BJ (cell line): Measurements from ENCODE around the gene PADI1. TPM values are rescaled to one million over a fixed set of nuclear protein-coding genes. Genes with fewer than 3 reads are reported as not detected.

Experiments
- CTCF ChIA-PET: fragments of 350-600 bp; formaldehyde crosslinking; extraction: SDS; loops from one replicate; lab custom pipeline; 2021; ENCODE audit warnings: antibody characterized with exemption, inconsistent platforms; lab: Yijun Ruan, JAX
- POLR2A ChIA-PET: fragments of 300-600 bp; sonication (Branson Sonifier 250); formaldehyde crosslinking; extraction: SDS; loops from one replicate; lab custom pipeline; 2021; ENCODE audit warnings: antibody characterized with exemption; lab: Charles Lee
- DNase-seq: peaks from one replicate; pipeline ENCODE4 v3.0.0-alpha.2; 2011; ENCODE audit warnings: low read depth
- H3K27me3 ChIP-seq: 2 replicates; pipeline ENCODE4 v1.6.0; 2011; ENCODE audit warnings: low read length; ENCODE audit not compliant: control insufficient read depth, insufficient read depth
- H3K36me3 ChIP-seq: 2 replicates; pipeline ENCODE4 v1.5.1; 2011; ENCODE audit warnings: low read length; ENCODE audit not compliant: control insufficient read depth, insufficient read depth
- H3K4me3 ChIP-seq: 2 replicates; pipeline ENCODE4 v1.5.1; 2011; ENCODE audit warnings: low read depth, mild to moderate bottlenecking, control low read depth, low read length
- CTCF ChIP-seq: IDR thresholded peaks from 2 replicates; pipeline ENCODE4 v1.5.1; 2011; ENCODE audit warnings: low read depth, mild to moderate bottlenecking, control low read depth, inconsistent platforms, low read length, moderate library complexity; ENCODE audit not compliant: insufficient read depth
- polyA plus RNA-seq: library from polyadenylated mRNA; depleted of rRNA; stranded (reverse); fragments of >200 nt; gene quantifications from 2 replicates; pipeline ENCODE4 v1.2.3, GENCODE V29; 2011

Gene PADI1
- polyA plus RNA-seq, 1 experiment, result 0.82 TPM

- POLR2A ChIA-PET, result no interaction called here
- Histone ChIP-seq H3K4me3 (no peak overlapping the region), H3K36me3 (no peaks in the 10 kb centered on the region), H3K27me3 (peaks cover 17% of the 10 kb centered on the region)
- CTCF ChIA-PET, result interaction anchor here (2.3 kb wide), 1 partner anchor 55 kb away, joined by 7 read pairs; no protein-coding TSS in a partner anchor
- no peak for DNase-seq
- no peak for TF ChIP-seq CTCF
These were observed 75.5 kb downstream of the PADI1 start for GRCh38 chr1:17280436-17280835.

- Histone ChIP-seq H3K4me3 (no peak overlapping the region), H3K36me3 (no peaks in the 10 kb centered on the region), H3K27me3 (peaks cover 17% of the 10 kb centered on the region)
- no peak for TF ChIP-seq CTCF
- CTCF ChIA-PET, result interaction anchor here (2.3 kb wide), 1 partner anchor 55 kb away, joined by 7 read pairs; no protein-coding TSS in a partner anchor
- POLR2A ChIA-PET, result no interaction called here
- DNase-seq, result no peak
These were observed 76.0 kb downstream of the PADI1 start for GRCh38 chr1:17280894-17281293.

GRCh38 chr1:17281775-17282181 lies 76.8 kb downstream of the PADI1 start:
- POLR2A ChIA-PET, result no interaction called here
- TF ChIP-seq CTCF, result no peak
- no peaks in the 10 kb centered on the region for H3K36me3 ChIP-seq
- DNase-seq, result no peak
- H3K4me3 ChIP-seq, result no peak overlapping the region
- CTCF ChIA-PET, result interaction anchor here (1.0 to 2.3 kb wide), 2 partner anchors 8 to 54 kb away, joined by 3 to 7 read pairs; no protein-coding TSS in a partner anchor
- H3K27me3 ChIP-seq, result peaks cover 17% of the 10 kb centered on the region

GRCh38 chr1:17282836-17283235 lies 77.9 kb downstream of the PADI1 start:
- peaks cover 17% of the 10 kb centered on the region for H3K27me3 ChIP-seq
- ChIA-PET CTCF (interaction anchor here (1.0 to 1.8 kb wide), 3 partner anchors 8 to 11 kb away, joined by 3 to 4 read pairs (median 4); no protein-coding TSS in a partner anchor), POLR2A (no interaction called here)

GRCh38 chr1:17286646-17287045 lies 81.7 kb downstream of the PADI1 start:
- no peak for TF ChIP-seq CTCF
- ChIA-PET POLR2A (no interaction called here), CTCF (interaction anchor here (0.9 to 1.4 kb wide), 4 partner anchors 12 to 161 kb away, joined by 3 to 5 read pairs (median 3); no protein-coding TSS in a partner anchor)
- DNase-seq, result no peak
- Histone ChIP-seq H3K36me3 (no peaks in the 10 kb centered on the region), H3K27me3 (peaks cover 17% of the 10 kb centered on the region), H3K4me3 (no peak overlapping the region)

More at GRCh38 chr1:17282836-17283235, 77.9 kb downstream of the PADI1 start:
- H3K36me3 ChIP-seq, result no peaks in the 10 kb centered on the region
- DNase-seq, result no peak
- no peak for TF ChIP-seq CTCF
- no peak overlapping the region for H3K4me3 ChIP-seq
